B cell (primary cell): Measurements from ENCODE around the gene CDK5RAP1.

Experiments
- EZH2 ChIP-seq: IDR thresholded peaks from 2 replicates; pipeline ENCODE4 v1.6.1; 2012; ENCODE audit warnings: borderline replicate concordance, low read depth, mild to moderate bottlenecking, moderate library complexity, low read length; ENCODE audit not compliant: insufficient read depth, poor library complexity, severe bottlenecking
- TF ChIP-seq, protein P1 (sequence below): fragments of 200-600 bp; IDR thresholded peaks from one replicate; pipeline ENCODE4 v1.8.0; 2022; ENCODE audit warnings: antibody characterized with exemption, mild to moderate bottlenecking

DNA sequence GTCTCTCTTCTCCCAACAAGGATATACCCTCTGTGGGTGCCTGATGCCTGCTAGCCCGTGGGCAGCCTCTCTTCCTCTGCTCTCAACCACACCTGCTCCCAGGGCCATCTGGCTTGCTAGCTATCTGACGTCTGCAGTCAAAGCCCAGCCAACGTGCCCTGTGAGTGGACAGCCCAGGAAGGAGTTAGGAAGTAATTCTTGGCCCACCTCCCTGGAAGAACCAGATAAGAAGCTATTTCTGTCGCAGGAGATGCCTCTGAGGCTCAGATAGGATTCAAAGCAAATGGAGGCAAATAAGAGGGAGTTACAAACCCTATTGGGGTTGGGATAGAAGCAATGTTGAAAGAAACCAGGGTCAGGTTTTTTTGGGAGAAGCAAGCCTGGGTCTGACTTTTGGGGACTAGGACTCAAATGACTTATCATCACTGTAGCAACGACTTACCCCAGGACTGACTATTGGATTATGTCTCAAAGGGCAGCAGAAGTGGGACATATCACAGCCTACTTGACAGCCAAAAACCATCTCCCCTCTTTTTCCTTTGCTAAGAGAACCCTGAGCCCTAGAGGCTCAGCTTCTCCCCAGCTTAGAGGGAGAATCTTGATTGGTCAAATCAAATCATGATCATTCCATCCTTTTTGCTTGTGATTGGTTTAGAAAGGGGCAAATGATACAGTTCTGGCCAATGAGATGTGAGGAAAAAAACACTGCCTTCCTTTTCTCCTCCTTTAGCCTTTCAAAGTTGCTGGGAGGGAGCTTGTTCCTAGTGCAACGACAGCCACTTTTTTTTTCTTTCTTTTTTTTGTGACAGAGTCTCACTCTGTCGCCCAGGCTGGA, 18.0 kb upstream of the CDK5RAP1 start:
- TF ChIP-seq, protein P1, sequence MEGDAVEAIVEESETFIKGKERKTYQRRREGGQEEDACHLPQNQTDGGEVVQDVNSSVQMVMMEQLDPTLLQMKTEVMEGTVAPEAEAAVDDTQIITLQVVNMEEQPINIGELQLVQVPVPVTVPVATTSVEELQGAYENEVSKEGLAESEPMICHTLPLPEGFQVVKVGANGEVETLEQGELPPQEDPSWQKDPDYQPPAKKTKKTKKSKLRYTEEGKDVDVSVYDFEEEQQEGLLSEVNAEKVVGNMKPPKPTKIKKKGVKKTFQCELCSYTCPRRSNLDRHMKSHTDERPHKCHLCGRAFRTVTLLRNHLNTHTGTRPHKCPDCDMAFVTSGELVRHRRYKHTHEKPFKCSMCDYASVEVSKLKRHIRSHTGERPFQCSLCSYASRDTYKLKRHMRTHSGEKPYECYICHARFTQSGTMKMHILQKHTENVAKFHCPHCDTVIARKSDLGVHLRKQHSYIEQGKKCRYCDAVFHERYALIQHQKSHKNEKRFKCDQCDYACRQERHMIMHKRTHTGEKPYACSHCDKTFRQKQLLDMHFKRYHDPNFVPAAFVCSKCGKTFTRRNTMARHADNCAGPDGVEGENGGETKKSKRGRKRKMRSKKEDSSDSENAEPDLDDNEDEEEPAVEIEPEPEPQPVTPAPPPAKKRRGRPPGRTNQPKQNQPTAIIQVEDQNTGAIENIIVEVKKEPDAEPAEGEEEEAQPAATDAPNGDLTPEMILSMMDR = no peak
- no peak for TF ChIP-seq EZH2
